NCI-H1092 treated with DMSO at 0.1 percent for 48 hours (cell line): Measurements from ENCODE around the gene CLDN34.
A peak's percentile ranks its signal among the peaks of the same experiment; 100 is the strongest.

ENCODE experiments used
- DNase-seq: peaks from one replicate; lab custom pipeline; 2025; lab: John Stamatoyannopoulos, UW

The CLDN34 gene

DNA sequence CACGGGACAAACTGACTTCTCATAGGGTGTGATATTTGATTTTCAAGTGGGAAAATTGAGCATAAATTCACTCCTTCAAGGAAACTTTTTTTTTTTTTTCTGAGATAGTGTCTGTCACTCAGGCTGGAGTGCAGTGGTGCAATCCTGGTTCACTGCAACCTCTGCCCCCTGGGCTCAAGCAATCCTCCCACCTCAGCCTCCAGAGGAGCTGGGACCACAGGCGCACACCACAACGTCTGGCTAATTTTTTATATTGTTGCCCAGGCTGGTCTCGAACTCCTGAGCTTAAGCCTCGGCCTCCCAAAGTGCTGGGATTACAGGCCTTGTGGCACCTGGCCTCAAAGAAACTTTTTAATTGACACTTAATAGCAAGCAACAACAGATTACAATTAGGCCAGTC, 13.8 kb downstream of the CLDN34 start:
- DNase-seq = no peak

DNA sequence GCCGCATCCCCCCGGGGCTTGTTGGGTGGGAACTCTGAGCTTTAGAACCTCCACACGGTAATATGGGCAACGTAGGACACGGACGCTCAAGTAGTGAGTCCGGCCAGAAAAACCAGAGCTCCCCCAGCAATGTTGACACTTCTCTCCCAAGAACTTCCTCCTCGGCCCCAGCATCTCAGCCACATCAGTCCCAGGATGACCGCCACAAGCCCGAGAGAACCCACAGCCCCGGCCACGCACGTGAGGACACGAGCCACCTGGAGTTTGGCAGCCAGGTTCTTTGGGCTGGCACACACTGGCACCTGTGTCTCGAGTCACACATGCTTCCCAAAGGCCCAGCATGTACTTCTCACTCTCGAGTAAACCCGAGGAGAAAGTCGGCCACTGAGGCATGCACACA, 16.3 kb downstream of the CLDN34 start:
- no peak for DNase-seq

DNA sequence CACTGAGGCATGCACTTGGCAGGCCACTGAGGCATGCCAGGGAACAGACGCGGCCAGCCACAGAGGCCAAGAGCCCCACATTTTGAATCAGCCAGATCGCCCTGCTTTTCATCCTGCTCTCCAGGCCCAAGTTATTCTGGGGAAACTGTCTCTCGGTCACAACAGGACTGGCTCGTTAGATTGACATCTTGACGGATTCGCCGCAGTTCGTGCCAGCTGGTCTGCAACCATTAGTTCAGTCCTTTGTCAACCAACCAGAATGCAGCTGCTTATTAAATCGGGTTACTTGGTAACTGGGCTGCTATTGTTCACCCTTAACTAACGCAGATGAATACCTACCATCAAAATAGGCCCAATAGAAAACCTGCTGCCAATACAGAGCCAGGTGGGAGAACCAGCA, 16.7 kb downstream of the CLDN34 start:
- DNase-seq = no peak

DNA sequence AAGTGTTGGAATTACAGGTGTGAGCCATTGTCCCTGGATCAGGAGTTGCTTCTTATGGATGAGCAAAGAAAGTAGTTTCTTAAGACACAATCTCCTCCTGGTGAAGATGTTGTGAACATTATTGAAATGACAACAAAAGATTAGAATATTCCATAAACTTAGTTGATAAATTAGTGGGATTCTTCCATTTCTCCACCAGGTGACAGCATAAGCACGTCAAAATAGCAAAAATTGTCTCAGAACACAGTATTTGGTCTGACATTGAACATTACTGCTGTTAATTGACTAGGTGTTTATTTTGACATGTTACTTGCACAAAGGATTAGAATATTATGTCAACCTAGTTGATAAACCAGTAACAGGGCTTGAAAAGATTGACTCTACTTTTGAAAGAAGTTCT, 21.6 kb downstream of the CLDN34 start:
- DNase-seq = peak; percentile 11

DNA sequence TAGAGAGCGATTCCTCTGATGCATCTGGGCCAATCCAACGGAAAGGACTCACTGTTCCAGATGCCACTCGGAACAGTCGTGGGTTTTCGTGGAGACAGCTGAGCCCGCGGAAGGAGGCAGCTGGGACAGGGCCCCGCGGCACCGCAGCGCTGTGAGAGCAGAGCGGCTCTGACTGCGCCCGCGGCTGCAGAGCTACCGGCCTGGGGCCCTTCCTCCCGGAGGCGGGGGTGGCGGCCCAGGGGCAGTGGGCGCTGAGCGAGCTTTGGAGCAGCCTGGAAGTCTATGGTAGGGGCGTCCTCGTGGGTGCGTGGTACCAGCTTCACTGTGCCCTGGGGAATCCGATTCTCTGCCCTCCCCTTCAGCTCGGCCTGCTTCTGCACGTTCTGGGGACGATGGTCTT, 24.9 kb downstream of the CLDN34 start:
- DNase-seq = no peak

DNA sequence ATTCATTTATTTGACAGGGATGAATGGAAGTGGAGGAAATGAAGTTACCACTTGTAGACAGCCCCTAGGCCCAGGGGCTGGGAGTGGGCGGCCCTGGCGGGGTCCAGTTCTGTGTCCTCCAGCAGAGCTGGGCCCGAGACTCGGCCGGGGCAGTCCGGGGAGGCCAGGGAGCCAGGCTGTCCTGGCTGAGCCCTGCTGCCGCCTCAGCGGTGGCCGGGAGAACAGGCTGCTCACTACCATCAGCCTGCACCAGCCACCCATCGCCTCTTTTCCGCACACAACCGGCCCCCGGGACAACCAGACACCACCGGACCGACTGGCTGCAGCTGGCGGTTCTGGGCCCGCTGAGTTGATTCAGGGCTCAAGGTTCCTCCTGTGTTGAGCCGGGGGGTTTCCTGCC, 25.6 kb downstream of the CLDN34 start:
- no peak for DNase-seq

DNA sequence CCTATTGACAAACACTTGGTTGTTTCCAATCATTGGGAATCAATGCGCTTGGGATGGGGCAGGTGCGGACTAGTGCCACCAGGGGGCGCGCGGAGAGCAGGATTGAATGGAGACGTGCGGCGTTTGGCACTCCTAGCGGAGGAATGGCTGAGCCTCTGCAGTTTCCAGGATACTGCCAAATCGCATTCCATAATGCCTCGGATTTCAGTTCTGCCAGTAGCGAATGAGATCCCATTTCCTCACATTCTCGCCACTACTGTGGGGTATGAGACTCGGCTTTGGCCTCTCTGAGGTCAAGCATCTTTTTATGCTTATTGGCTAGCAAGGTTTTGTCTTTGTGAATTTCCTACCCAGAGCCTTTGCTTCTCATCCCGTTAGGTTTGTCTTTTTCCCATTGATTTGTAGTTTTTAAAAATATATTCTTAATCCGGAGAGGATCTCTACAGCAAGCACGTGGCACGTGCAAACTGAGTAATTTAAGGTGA, 28.7 kb downstream of the CLDN34 start:
- peak; percentile 81 for DNase-seq

DNA sequence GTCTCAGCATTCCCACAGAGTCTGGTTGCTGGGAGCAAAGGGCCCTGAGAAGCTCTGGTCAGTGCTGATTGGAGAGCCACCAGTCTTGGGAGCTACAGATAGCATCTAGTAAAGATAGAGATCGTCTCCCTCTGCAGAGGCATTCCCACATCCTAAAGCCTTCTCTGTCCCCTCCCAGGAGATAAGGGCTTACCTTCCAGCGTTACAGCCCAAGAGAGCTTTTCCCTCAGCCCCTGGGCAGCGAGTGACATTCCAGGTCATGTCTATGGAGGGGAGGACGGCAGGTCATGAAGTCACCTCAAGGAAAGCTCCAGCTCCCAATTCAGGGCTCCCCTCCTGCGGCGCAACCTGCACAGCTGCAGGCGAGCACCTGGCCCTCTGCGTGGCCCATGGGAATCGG, 29.9 kb downstream of the CLDN34 start:
- no peak for DNase-seq

DNA sequence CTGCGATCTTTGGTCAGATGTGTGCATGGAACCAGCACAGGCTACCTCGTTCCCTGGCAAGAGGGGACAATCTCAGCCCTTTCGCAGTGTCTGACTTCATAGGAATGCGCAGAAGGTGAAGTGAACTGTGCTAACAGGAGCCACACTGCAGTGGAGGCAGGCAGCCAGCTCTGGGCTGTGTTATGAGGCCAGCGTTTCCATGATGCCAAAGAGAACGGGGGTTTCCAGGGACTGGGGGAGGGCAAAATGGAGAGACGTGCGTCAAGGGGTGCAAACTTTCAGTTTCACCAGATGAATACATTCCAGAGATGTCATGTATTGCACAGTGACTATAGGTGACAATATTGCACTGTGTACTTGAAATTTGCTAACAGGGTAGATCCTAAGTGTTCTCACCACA, 30.4 kb downstream of the CLDN34 start:
- DNase-seq = no peak

DNA sequence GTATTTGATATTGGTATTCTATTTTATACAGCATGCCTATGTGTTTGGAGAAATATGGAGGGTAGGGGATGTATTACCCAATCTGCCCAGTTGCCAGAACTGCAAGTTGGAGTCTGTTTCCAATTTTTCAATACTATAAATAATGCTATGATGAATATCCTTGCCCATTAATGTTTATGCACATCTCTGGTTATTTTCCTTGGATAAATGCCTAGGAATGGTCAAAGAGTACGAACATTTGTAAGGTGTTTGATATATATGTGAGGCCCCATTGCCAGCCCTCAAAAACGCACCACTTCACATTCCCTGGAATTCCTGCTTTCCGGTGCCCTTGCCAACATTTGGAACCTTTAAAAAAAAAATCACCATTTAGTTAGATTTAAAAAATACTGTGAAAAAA, 34.3 kb downstream of the CLDN34 start:
- no peak for DNase-seq

DNA sequence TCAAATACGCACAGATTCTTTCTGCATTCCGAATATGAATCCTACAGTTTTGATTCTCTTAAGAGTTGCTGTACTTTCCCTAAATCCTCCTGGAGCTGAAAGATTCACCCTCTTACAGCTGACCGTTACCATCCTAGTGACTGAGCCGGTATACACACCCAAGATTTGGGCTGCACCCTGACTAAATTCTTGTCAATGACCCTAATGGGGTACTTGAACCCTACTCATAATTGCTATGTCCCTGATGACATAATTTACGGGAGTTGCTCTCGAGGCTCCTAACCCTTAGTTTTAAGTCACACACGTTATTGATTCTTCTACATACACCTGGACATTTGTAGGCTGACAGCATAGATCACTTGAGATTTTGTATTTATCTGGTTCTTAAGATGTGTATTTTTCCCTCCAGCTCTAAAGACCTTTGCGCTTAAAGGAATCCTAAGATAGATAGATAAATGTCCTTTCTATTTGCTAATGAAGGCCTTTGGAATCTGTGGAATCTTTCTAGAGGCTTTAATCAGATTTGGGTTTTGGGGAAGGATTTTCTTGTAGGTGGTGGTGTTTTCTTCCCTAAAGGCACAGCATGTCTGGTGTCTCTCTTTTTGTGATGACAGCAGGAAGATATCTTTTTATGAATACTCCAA, 37.8 kb downstream of the CLDN34 start:
- DNase-seq = no peak

DNA sequence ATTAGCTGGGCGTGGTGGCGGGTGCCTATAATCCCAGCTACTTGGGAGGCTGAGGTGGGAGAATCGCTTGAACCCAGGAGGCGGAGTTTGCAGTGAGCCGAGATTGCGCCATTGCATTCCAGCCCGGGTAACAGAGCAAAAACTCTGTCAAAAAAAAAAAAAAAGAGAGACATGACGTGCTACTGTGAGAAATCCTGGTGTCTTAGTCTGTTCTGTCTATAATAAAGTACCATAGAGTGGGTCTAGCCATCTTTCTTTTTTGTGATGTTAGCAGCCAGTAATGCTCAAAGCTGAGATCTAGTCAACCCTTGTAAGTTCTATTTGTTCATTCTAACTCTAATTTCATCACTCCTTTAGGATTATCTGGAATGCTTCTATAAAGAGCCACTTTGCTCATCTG, 38.9 kb downstream of the CLDN34 start:
- no peak for DNase-seq

DNA sequence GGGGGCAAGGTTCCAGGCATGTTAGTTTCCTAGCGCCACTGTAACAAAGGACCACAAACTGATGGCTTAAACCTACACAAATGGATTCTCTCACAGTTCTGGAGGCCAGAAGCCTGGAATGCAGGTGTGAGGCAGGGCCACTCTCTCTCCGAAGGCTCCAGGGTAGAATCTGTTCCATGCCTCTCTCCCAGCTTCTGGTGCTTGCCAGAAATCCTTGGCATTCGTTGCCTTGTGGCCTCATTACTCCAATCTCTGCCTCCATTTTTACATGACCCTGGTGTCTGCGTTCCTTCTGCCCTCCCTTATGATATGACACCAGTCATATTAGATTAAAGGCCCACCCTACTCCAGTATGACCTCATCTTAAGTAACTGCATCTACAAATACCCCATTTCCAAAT, 39.6 kb downstream of the CLDN34 start:
- DNase-seq = no peak

DNA sequence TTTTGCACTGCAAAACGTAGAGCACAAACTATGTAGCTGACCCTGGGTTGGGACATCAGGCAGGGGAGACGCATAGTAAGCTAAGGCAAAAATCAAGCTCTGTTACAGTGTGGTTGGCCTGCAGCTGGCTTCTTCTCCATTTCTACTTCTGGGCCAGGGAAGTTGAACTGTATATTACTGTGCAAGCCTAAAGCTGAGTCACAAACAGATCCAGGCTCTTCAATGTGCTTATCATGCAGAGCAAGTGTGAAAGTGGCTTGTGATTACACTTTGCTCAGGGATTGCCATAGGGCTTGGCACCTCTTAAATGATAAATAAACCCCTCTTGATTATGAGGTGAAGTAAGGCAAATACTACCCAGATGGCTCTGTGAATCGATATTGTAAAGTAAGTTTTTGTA, 40.5 kb downstream of the CLDN34 start:
- DNase-seq = peak; percentile 5

DNA sequence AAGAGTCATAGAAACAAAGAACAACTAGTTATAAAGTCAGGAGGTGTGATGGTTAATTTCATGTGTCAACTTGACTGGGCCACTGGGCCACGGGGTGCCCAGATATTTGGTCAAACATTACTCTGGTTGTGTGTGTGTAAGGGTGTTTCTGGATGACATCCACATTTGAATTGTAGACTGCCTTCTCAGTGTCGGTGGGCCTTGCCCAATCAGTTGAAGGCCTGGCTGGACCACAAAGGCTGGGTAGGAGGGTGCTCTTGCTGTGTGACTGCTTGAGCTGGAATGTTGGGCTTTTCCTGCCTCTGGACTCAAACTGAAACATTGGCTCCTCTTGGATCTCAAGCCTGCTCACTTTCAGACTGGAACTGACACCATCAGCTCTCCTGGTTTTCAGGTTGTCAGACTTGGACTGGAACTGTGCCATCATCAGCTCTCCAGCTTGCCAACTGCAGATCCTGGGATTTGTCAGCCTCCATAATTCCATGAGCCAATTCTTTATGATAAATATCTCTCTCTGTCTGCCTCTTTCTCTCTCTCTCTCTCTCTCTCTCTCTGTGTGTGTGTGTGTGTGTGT, 41.4 kb downstream of the CLDN34 start:
- no peak for DNase-seq

DNA sequence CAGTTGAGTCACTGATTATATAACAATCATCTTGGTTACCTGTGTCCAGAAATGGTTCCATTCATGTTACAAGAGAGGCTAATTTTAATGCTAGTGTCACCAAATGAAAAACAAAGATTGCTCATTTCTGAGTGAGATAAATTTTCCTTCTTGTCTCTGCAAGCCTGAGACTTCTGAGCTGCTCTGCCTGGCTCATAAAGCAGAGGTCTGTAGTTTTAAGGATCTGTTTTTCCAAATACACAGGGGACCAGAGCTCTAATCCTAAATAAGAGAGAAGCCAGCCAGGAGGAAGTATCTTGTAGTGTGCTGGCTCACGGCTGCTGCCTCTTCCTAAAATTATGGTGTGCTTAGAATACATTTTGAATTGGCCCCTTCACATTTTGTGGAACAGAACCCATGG, 42.6 kb downstream of the CLDN34 start:
- DNase-seq = no peak

DNA sequence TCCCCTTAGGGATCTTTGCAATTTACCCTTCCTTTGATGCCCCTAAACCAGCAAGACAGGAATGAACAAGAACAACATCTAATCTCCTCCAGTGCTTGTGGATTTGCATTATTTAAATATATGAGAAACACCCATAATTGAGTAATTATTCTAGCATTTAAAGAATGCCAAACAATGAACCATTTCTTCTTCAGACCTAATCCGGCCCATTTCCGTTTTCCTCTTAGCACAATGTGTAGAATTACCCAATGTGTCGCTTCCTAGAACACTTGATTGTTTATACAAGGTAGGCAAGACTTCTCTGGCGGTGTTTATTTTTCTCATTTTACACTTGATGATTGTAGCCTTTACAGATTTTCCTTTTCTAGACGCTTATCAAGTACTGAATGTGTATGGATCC, 43.5 kb downstream of the CLDN34 start:
- DNase-seq = no peak

DNA sequence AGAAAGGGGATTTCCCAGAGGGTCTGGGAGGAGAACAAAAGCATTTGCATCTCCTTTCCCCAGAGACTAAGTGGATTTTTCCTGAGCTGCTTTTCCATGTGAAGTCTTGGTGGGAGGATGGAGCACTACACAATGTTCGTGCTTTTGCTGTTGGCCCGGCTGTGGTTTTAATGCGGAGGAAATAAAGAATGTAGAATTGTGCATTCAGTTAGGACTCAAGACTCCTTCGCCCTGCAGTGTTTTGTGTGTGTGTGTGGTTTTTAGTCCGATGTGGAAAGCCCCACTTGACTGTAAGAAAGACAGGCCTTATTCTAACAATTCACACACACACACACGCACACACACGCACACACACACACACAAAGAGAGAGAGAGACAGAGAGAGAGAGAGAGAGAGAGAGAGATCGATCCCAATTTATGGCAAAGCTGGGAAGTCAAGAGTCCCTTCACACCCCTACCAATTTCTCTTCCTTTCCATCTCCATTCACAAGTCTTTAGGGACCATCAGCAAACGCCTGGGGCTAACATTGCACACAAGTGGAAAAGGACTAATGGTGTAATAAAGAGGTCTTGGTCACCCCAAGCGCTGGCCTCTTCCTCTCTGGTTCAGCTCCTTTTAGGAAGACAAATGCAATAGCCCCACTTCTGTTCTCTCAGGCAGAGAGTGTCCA, 44.2 kb downstream of the CLDN34 start:
- no peak for DNase-seq

DNA sequence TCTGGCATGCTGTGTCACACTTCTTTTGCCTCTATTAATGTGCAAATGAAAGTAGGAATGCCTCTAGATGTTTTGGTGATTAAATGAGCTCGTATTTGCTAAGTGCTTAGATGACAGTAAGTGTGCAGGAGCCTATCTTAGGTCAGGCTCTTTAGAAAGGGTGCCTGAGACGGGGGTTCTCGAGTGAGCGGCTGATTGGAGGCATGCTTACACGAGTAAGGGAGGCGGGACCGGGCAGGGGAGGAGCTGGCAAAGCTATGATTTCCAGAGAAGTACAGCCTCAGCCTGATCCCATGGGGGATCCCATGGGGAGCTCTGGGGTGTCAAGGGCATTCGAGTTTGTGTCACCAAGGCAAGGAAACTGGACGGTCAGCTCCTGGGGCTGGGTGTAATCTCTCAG, 44.8 kb downstream of the CLDN34 start:
- no peak for DNase-seq

DNA sequence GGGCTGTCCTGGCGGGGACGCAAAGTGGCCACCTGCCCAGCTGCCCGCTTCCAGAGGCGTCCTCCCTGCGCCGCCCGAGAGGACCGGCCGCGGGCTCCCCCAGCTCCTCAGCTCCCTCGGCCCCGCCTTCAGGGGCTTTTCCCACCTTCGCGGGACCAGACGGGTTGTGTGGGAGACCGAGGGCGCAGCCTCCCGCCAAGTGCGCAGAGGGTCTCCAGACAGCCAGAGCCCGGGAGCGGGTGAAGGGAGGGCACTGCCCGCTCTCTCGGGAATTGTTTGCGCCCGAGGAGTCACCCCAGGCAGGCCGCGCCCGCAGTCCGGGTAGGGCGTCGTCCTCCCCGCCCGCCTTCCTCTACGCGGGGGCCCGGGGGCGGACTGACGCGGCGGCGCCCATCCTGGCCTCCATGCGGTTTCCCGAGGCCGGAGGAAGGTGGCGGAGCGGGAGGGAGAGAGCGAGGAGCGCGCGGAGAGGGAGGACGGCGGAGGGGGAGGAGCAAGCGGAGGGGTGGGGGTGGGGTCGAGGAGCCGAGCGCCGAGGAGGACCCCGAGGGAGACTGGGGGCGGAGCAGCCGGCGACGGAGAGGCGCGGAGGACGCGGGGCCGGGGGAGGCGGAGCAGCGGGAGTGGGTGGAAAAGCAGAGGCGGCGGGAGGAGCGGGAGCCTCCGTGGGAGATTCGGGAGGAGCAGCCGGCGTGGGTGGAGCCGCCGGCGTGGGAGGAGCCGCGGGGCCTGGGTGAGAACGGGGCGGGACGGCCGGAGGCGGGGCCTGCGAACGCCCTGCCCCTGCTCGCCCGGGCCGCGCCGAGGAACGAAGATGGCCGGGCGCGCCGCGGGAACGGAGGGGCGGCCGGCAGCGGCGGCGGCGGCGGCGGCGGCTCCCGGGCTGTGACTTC, 47.5 kb downstream of the CLDN34 start:
- peak; percentile 84 for DNase-seq

DNA sequence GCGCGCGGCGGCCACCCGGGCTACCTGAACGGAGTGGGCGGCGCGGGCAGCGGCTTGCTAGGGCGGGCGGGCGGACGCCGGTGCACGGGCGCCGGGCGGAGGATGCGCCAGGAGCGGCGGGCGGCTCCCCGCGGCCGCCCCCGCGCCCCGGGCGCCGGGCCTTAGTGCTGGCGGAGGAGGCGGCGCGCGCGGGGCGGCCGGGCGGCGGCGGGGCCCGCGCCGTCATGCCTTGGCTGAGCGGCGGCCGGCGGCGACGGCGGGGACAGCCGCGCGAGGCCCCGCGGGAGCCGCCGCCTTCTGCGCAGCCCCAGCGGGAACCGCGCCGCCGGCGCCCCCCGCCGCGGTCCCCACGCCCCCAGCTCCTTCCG, 48.2 kb downstream of the CLDN34 start:
- no peak for DNase-seq

DNA sequence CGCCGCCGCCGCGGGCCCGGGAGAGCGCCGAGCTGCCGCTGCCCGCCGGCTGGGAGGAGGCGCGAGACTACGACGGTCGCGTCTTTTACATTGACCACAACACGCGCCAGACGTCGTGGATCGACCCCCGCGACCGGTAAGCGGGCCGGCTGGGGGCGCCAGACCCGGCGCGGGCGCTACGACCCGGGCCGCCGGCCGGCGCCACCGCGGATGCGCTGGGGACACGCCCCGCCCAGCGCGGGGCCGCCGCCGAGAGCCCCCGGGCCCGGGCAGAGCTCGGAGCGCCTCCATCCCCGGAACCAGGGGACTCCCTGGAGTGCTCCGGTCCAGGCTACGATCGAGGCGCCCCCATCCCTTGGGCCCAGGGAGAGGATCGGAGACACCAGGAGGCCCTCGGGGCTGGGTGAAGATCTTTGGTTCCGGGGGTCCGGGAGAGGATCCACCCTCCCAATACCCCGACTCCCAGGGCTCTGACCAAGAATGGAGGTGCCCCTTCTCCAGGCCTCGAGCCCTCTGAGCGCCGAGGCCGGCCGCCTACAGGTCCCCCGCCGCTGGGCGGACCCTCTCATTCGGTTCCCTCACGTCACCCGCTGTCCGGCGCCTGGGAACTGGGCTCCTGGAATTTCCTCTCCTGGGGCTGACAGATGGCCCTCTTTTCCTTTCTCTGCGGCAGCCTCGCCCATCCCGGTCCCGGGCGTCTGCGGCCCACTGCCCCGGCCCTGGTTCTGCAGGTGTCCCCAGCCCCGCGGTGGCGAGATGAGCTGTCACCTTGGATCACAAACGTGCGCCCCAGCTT, 48.8 kb downstream of the CLDN34 start:
- peak; percentile 16 for DNase-seq
